ENCODE data around the gene PLA2G2E.
"Not testable (repeated sequence)": the region's sequence is repeated elsewhere in the genome, so short reads cannot be mapped to it uniquely, and the experiment has no call there.

Gene PLA2G2E

DNA sequence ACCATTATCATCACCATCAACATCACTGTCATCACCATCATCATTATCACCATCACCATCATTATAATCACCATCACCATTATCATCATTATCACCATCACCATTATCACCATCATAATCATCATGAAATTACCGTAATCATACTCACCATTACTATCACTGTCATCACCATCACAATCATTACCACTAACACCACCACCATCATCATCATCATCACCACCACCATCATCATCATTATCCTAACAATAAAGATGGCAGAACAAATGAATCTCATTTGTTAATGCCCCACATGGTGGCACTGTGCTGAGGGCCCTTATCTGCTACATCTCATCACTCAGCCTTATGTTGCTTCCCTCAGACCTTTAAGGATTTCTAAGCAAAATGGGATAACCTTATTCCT, 9.4 kb upstream of the PLA2G2E start:
- no peak for DNase-seq (ENCODE audit: low spot score)
- FAIRE-seq: no peak

- not testable (repeated sequence) for FAIRE-seq; DNase-seq (ENCODE audit: low spot score)
Measured at GRCh38 chr1:19927130-19927421, 3.7 kb upstream of the PLA2G2E start.

DNA sequence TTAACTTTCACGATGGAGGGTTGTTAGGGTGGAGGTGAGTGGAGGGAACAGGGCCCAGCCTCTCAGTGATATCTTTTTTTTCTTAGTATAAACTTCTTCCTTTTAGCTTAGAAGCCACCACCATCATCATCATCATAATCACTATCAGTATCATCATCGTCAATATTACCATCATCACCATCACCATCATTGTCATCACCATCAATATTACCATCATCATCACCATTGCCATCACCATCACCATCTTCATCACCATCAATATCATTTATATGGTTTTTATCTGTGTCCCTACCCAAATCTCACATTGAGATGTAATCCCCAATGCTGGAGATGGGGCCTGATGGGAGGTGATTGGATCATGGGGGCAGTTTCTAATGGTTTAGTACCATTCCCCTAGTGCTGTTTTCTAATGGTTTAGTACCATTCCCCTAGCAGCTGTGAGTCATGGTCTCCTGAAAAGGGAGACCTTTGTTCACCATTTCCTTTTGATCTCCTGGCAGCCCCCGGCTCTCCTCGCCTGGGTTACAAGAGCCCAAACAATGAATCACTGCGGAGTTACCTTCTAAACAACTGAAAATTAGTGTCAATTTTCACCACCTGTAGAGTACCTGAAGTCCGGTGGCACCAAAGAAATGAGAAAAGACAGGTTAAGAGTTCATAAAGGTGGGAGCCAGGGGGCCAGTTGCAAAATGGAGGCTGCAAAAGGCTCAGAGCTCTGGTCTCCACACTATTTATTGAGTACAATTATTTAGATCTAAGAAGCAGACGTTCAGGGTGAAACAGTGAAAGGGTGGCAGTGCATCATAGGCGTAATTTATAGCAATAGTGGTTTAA, 3.1 kb upstream of the PLA2G2E start:
- DNase-seq (ENCODE audit: low spot score) (no peak), FAIRE-seq (no peak)

DNA sequence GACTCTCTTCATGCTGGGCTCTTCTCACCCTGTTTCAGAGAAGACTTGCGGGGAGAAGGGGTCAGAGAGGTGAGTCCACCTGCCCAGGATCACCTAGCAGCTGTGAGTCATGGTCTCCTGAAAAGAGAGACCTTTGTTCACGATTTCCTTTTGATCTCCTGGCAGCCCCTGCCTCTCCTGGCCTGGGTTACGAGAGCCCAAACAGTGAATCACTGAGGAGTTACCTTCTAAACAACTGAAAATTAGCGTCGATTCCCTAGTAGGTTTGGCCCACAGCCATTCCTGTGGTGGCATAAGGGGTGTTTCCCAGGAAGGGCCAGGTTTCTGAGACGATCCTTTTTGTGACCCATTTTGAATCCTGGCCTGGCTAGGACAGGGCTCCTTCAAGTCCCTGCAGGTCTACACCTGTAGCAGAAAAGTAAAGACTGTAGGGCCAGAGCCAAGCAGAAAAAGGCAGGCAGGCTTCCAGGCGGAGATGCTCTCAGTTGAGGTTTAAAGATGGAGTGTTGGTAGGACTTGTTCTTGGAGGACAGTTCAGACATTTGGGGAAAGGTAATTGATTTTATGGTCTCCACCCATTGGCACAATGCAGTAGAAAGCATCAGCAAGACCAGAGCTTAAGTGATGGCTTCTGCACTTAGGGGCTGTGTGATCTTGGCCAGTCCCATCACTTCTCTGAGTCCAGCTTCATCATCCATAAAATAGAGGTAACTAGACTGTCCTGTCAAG, 2.1 kb upstream of the PLA2G2E start:
- FAIRE-seq (no peak), DNase-seq (ENCODE audit: low spot score) (no peak)

GRCh38 chr1:19923953-19924346, 533 bp upstream of the PLA2G2E start:
- FAIRE-seq: no peak
- DNase-seq (ENCODE audit: low spot score): no peak

- FAIRE-seq: no peak
Measured at GRCh38 chr1:19922015-19922688, 1.3 kb downstream of the PLA2G2E start.

DNA sequence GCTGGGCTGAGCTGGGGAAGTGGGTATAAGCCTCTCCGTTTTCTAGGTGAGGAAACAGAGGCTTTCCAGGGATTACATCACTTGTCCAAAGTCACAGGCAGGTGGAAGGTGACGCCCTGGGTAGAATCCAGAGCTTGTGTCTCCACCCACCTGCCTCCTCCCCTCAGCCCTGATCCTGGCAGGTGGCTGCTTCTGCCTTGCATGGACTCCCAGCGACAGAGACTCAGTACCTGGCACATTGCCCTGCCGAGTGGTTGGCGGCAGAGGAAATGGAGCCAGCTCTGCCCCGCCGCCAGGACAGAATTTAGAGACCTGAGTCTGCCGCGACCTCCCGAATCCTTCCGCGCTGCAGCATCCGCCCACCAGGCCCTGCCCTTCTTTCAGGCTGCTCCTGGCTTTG, 2.1 kb downstream of the PLA2G2E start:
- no peak for FAIRE-seq
- no peak for DNase-seq (ENCODE audit: low spot score)

More at GRCh38 chr1:19922015-19922688, 1.3 kb downstream of the PLA2G2E start:
- DNase-seq (ENCODE audit: low spot score): no peak

GRCh38 chr1:19920132-19920710, 3.2 kb downstream of the PLA2G2E start:
- no peak for FAIRE-seq
- no peak for DNase-seq (ENCODE audit: low spot score)

GRCh38 chr1:19918057-19918456, 5.4 kb downstream of the PLA2G2E start:
- FAIRE-seq: peak; percentile 16

GRCh38 chr1:19910650-19911049, 12.8 kb downstream of the PLA2G2E start:
- DNase-seq (ENCODE audit: low spot score) (no peak), FAIRE-seq (no peak)

More at GRCh38 chr1:19918057-19918456, 5.4 kb downstream of the PLA2G2E start:
- peak; percentile 44 for DNase-seq (ENCODE audit: low spot score)

GRCh38 chr1:19909971-19910370, 13.4 kb downstream of the PLA2G2E start:
- no peak for FAIRE-seq
- DNase-seq (ENCODE audit: low spot score): no peak

GRCh38 chr1:19909392-19909791, 14.0 kb downstream of the PLA2G2E start:
- FAIRE-seq (no peak), DNase-seq (ENCODE audit: low spot score) (no peak)

DNA sequence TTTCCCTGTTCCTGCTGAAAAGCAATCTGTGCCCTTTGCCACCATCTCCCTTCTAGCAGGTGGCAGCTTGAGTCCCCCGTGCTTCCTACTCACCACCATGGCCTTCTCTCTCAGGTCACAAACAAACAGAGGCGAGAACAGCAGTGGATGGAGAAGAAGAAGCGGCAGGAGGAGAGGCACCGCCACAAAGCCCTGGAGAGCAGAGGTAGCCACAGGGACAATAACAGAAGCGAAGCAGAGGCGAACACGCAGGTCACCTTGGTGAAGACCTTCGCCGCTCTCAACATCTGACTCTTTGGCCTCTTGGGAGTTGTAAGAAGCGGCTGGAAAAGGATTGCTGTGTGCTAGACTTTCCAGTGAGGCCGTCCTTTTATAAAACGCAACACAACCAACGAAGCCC, 16.0 kb downstream of the PLA2G2E start:
- no peak for FAIRE-seq
- no peak for DNase-seq (ENCODE audit: low spot score)

- DNase-seq (ENCODE audit: low spot score): no peak
- peak; percentile 16 for FAIRE-seq
Measured at GRCh38 chr1:19903621-19904020, 19.8 kb downstream of the PLA2G2E start.

- no peak for FAIRE-seq
- no peak for DNase-seq (ENCODE audit: low spot score)
Measured at GRCh38 chr1:19901653-19902052, 21.8 kb downstream of the PLA2G2E start.

DNA sequence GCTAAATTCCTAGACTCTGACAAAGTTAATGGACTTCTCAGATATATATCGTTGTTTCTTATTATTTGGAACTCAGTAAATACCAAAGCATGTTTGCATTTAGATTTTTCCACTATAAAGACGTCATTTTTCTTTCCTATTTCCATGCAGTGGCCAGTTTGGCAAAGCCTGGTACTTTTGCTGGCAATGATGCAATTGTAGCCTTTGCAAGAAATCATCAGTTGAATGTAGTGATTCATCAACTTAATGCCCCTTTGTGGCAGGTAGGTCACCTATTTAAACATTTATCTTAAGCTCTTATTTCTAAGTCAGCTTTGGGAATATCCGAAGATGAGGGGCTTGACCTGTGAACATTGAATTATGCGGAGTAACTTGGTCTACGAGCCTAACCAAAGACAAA, 29.2 kb downstream of the PLA2G2E start:
- no peak for DNase-seq (ENCODE audit: low spot score)
- no peak for FAIRE-seq

GRCh38 chr1:19893687-19894086, 29.7 kb downstream of the PLA2G2E start:
- DNase-seq (ENCODE audit: low spot score): no peak
- no peak for FAIRE-seq

DNA sequence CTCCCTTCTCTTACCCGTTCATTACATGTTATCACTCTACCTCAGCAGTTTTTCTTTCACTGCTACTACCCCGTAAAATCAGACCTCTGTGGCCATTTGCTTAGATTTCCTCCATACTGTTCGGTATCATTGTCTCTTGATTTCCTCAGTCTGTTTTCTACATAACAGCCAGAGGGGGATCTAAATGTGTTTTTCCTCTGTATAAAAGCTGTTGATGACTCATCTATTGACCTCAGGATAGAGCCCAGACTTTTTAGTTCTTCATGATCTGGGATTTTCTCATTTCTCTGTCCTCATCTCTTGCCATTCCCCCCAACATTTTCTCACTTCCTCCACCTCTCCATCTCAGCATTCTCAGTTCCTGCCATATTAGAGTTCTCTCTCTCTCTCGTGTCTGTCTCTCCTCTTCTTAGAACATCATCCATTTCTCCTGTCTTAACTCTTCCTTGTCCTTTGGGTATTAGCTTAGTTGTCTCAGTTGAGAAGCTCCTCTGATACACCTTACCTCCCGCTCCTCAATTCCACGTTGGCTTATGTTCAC, 30.7 kb downstream of the PLA2G2E start:
- FAIRE-seq (no peak), DNase-seq (ENCODE audit: low spot score) (no peak)

DNA sequence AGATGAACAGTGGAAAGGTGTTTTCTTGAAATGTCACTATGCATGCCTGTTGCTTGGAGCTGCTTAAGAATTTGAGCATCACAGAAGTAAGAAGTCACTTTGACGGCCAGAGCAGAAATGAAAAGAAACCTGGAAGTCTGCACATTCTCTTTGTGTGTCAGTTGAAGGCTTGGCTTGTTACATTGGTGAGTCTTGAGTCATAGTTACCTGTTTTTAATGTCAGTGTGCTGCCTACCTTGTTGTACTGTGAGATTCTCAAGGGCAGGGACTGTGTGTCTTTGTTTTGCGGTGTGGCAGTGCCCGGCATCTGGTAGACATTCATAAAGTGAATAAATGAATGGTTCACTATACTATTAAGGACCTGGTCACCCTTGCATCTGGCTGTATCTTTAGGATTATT, 31.3 kb downstream of the PLA2G2E start:
- FAIRE-seq: no peak

GRCh38 chr1:19889656-19890055, 33.8 kb downstream of the PLA2G2E start:
- FAIRE-seq (no peak), DNase-seq (ENCODE audit: low spot score) (no peak)

More for the DNA sequence above, 31.3 kb downstream of the PLA2G2E start:
- no peak for DNase-seq (ENCODE audit: low spot score)

DNA sequence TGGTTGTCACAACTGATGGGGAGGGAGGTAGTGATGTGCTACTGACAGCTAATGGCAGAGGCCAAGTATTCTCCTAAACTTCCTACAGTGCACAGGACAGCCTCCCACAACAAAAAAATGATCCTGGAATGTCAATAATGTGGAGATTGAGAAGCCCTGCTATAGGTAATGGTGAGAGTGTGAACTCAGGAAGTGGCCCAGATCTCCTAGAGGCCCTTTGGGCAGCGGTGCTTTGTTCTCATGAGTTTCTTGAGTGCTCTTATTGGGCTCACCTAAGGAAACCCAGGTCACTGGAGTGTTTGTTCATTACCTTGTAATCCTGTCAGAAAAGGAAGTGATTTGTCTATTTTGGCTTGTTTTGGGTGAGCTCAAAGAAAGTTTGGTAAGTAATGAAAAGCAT, 35.3 kb downstream of the PLA2G2E start:
- DNase-seq (ENCODE audit: low spot score) (no peak), FAIRE-seq (no peak)

DNA sequence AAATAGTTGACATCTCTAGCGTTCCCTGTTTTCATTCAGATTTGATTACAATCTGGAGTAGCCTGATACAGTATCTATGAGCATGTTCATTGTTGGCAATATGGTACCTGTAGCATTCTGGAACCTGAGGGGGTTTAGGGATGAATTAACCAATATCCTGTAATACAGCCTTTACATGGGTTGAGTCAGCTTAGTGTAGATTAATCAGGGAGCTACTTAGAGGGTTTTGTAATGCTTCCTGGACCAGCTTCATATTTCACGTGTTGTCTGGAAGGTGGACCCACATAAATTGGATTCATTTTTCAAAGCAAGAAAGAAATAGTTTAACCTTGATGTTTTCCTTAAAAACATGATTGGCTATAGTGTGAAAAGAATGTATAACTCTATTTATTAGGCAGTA, 37.6 kb downstream of the PLA2G2E start:
- FAIRE-seq (no peak), DNase-seq (ENCODE audit: low spot score) (no peak)

All from RCC 7860 (cell line).